Aorta (tissue), 5 donors: ENCODE results near the gene PDCL3. TPM values are rescaled to one million over a fixed set of nuclear protein-coding genes. Genes with fewer than 3 reads are reported as not detected.

Experiments used
- ATAC-seq: fragments of 200-7000 bp; cut with Tn5 transposase; one replicate; pipeline ENCODE4 v1.9.1; 2022; ENCODE audit warnings: moderate library complexity; ENCODE audit not compliant: low FRiP score
- DNase-seq, 2 donors: peaks; one replicate each; pipeline ENCODE4 v3.0.0-alpha.2; 2020
- H3K27ac ChIP-seq, 2 donors: one replicate each; pipeline ENCODE4 v1.5.1; 2013; ENCODE audit warnings: low read length in 2 of 2, mild to moderate bottlenecking in 2 of 2, moderate library complexity in 2 of 2, control low read depth in 1 of 2, inconsistent platforms in 1 of 2, low read depth in 1 of 2
- H3K27me3 ChIP-seq, 2 donors: one replicate each; pipeline ENCODE4 v1.6.1; 2013; ENCODE audit warnings: control low read depth in 1 of 2, low read length in 1 of 2, mild to moderate bottlenecking in 1 of 2, moderate library complexity in 1 of 2; ENCODE audit not compliant: insufficient read depth in 2 of 2, control insufficient read depth in 1 of 2
- H3K36me3 ChIP-seq, 2 donors: one replicate each; pipeline ENCODE4 v1.6.1; 2013; ENCODE audit warnings: control low read depth in 1 of 2, low read length in 1 of 2, mild to moderate bottlenecking in 1 of 2; ENCODE audit not compliant: insufficient read depth in 2 of 2, control insufficient read depth in 1 of 2
- H3K4me1 ChIP-seq, 2 donors: one replicate each; pipeline ENCODE4 v1.6.1; 2013; ENCODE audit warnings: low read length in 2 of 2, control low read depth in 1 of 2, mild to moderate bottlenecking in 1 of 2, moderate library complexity in 1 of 2; ENCODE audit not compliant: insufficient read depth in 2 of 2, control insufficient read depth in 1 of 2
- H3K4me3 ChIP-seq, 2 donors: one replicate each; pipeline ENCODE4 v1.5.1; 2013; ENCODE audit warnings: low read length in 2 of 2, control low read depth in 1 of 2, mild to moderate bottlenecking in 1 of 2
- H3K9me3 ChIP-seq: one replicate; pipeline ENCODE4 v1.6.1; 2013; ENCODE audit warnings: mild to moderate bottlenecking, low read length; ENCODE audit not compliant: control insufficient read depth
- WGBS, 2 donors: extraction: QIAGEN DNeasy Blood & Tissue Kit; methylation state at CpG; one replicate each; pipeline ENCODE4 v1.1.7; 2013; 5-methylcytosine and 5-hydroxymethylcytosine counted together
- intact Hi-C, 2 donors: fragments of 100-400 bp; cut with DNase I; formaldehyde crosslinking; loops; one replicate each; pipeline versions ENCODE4 v1.14.2 to v1.15.0; 2022
- polyA plus RNA-seq, 2 donors: library from polyadenylated mRNA; stranded (reverse); fragments of 200-250 nt; gene quantifications; one replicate each; pipeline ENCODE4 v1.2.3, GENCODE V29; 2013
- total RNA-seq, 2 donors: library from RNA; stranded (reverse); fragmentation: NEBNext Ultra II Directional; extraction: Animal tissue kit (Norgen Biotek cat#: 25700); gene quantifications; one replicate each; pipeline ENCODE4 v1.2.1, GENCODE V29; 2021
- donor health status: healthy with polysubstance abuse.
- donor health status: Bipolar disorder and iron deficiency.
- donor health status: DM: no; HTN: no; CAD: no.
- donor health status: DM: no; HTN: no; CAD: no.
- donor health status: DM: yes; HTN: yes; CAD: no.

PDCL3 gene
- total and polyA plus RNA-seq, 4 donors, result 15.8 to 50.8 (median 21.4) TPM

- H3K4me3 ChIP-seq, result no peak overlapping the region
- no peaks in the 10 kb centered on the region for H3K4me1 ChIP-seq
- no peaks in the 10 kb centered on the region for H3K9me3 ChIP-seq
- WGBS, 2 donors, result 80% methylated on average over 6 of the region's 6 CpGs
- DNase-seq, result no peak
- no peaks in the 10 kb centered on the region for H3K27me3 ChIP-seq
- ATAC-seq, result no peak
- H3K27ac ChIP-seq, result no peak overlapping the region
- H3K36me3 ChIP-seq, result peaks cover 0 to 4% of the 10 kb centered on the region in 2 donors
- intact Hi-C loops, result loop anchor here in 1 of 2 donors (10.0 kb wide), 1 partner anchor 144 kb away; no protein-coding TSS in a partner anchor
Measured at GRCh38 chr2:100568989-100569388, 6.2 kb downstream of the PDCL3 start.

- no peaks in the 10 kb centered on the region for H3K27me3 ChIP-seq
- ATAC-seq, result no peak
- DNase-seq, result no peak
- 89 to 90% methylated on average over 9 of the region's 9 CpGs for WGBS, 2 donors
- intact Hi-C loops, result no loop called here
- H3K9me3 ChIP-seq, result no peaks in the 10 kb centered on the region
- H3K4me1 ChIP-seq, result no peaks in the 10 kb centered on the region
- no peak overlapping the region for H3K4me3 ChIP-seq
- peaks cover 0 to 7% of the 10 kb centered on the region in 2 donors for H3K36me3 ChIP-seq
- H3K27ac ChIP-seq, result no peak overlapping the region
Measured at GRCh38 chr2:100571668-100572067, 8.9 kb downstream of the PDCL3 start.

GRCh38 chr2:100577777-100578176 is 15.0 kb downstream of the PDCL3 start:
- WGBS, 2 donors, result 66 to 68% methylated on average over 3 of the region's 3 CpGs

GRCh38 chr2:100580367-100581276 is 17.8 kb downstream of the PDCL3 start:
- intact Hi-C loops, result no loop called here
- no peaks in the 10 kb centered on the region for H3K9me3 ChIP-seq
- no peak overlapping the region for H3K27ac ChIP-seq
- DNase-seq (peak in 1 of 2 donors; percentile 62), ATAC-seq (peak; percentile 54)
- no peak overlapping the region for H3K4me3 ChIP-seq
- no peaks in the 10 kb centered on the region for H3K27me3 ChIP-seq
- WGBS, 2 donors, result 68 to 70% methylated on average over 15 of the region's 15 CpGs
- H3K4me1 ChIP-seq, result no peaks in the 10 kb centered on the region
- peaks cover 0 to 1% of the 10 kb centered on the region in 2 donors for H3K36me3 ChIP-seq

More at GRCh38 chr2:100577777-100578176, 15.0 kb downstream of the PDCL3 start:
- no peaks in the 10 kb centered on the region for H3K27me3 ChIP-seq
- peaks cover 0 to 3% of the 10 kb centered on the region in 2 donors for H3K36me3 ChIP-seq
- intact Hi-C loops, result no loop called here
- no peak overlapping the region for H3K27ac ChIP-seq
- no peak for ATAC-seq
- no peak for DNase-seq
- no peaks in the 10 kb centered on the region for H3K4me1 ChIP-seq
- no peaks in the 10 kb centered on the region for H3K9me3 ChIP-seq
- no peak overlapping the region for H3K4me3 ChIP-seq

- ATAC-seq, result no peak
- no peaks in the 10 kb centered on the region for H3K4me1 ChIP-seq
- H3K27ac ChIP-seq, result no peak overlapping the region
- WGBS, 2 donors, result 81 to 91% methylated on average over 1 of the region's 1 CpG
- intact Hi-C loops, result no loop called here
- no peaks in the 10 kb centered on the region for H3K9me3 ChIP-seq
- no peaks in the 10 kb centered on the region for H3K36me3 ChIP-seq
- H3K4me3 ChIP-seq, result no peak overlapping the region
- H3K27me3 ChIP-seq, result no peaks in the 10 kb centered on the region
- DNase-seq, result no peak
Measured at GRCh38 chr2:100581277-100581612, 18.5 kb downstream of the PDCL3 start.

- no peak for ATAC-seq
- intact Hi-C loops, result no loop called here
- no peak overlapping the region for H3K27ac ChIP-seq
Measured at GRCh38 chr2:100584816-100585215, 22.0 kb downstream of the PDCL3 start.

GRCh38 chr2:100588071-100588786 is 25.4 kb downstream of the PDCL3 start:
- no peak overlapping the region for H3K27ac ChIP-seq
- no peaks in the 10 kb centered on the region for H3K4me1 ChIP-seq
- no peak overlapping the region for H3K4me3 ChIP-seq
- H3K36me3 ChIP-seq, result no peaks in the 10 kb centered on the region
- DNase-seq, result no peak
- no peaks in the 10 kb centered on the region for H3K27me3 ChIP-seq
- no peak for ATAC-seq
- WGBS, 2 donors, result 75 to 83% methylated on average over 7 of the region's 7 CpGs
- intact Hi-C loops, result no loop called here
- no peaks in the 10 kb centered on the region for H3K9me3 ChIP-seq

More at GRCh38 chr2:100584816-100585215, 22.0 kb downstream of the PDCL3 start:
- DNase-seq, result no peak
- no peaks in the 10 kb centered on the region for H3K36me3 ChIP-seq
- no peaks in the 10 kb centered on the region for H3K9me3 ChIP-seq
- WGBS, 2 donors, result 71 to 91% methylated on average over 3 of the region's 3 CpGs
- no peaks in the 10 kb centered on the region for H3K27me3 ChIP-seq
- no peak overlapping the region for H3K4me3 ChIP-seq
- H3K4me1 ChIP-seq, result no peaks in the 10 kb centered on the region

GRCh38 chr2:100589527-100589926 is 26.7 kb downstream of the PDCL3 start:
- H3K36me3 ChIP-seq, result no peaks in the 10 kb centered on the region
- H3K27ac ChIP-seq, result no peak overlapping the region
- H3K4me3 ChIP-seq, result no peak overlapping the region
- no peaks in the 10 kb centered on the region for H3K9me3 ChIP-seq
- DNase-seq, result no peak
- no peaks in the 10 kb centered on the region for H3K4me1 ChIP-seq
- no peaks in the 10 kb centered on the region for H3K27me3 ChIP-seq
- intact Hi-C loops, result no loop called here
- no peak for ATAC-seq
- 67 to 71% methylated on average over 3 of the region's 3 CpGs for WGBS, 2 donors
